HepG2 (cell line): ENCODE results near the gene CLPTM1L. TPM values are rescaled to one million over a fixed set of nuclear protein-coding genes. Genes with fewer than 3 reads are reported as not detected.

ENCODE experiments used
- ATAC-seq: fragments of 200-7000 bp; cut with Tn5 transposase; 3 replicates; pipeline ENCODE4 v1.9.1; 2020; ENCODE audit warnings: mild to moderate bottlenecking, moderate library complexity
- BruUV-seq: library from RNA; stranded (reverse); fragments of 400-500 nt; replicated peaks from 2 replicates; lab custom pipeline; 2021; lab: Mats Ljungman, UMichigan
- CTCF ChIA-PET: fragments of 300-600 bp; formaldehyde crosslinking; extraction: SDS; loops from one replicate; lab custom pipeline; 2021; ENCODE audit warnings: low total read pairs, inconsistent platforms, low intra/inter-chr PET ratio; lab: Yijun Ruan, JAX
- POLR2A ChIA-PET: fragments of 350-600 bp; sonication (Branson Sonifier 250); formaldehyde crosslinking; loops from one replicate; lab custom pipeline; 2020; ENCODE audit warnings: antibody characterized with exemption, inconsistent platforms; lab: Yijun Ruan, JAX
- DNase-seq: peaks from one replicate; pipeline ENCODE4 v3.0.0-alpha.2; 2015; ENCODE audit warnings: low spot score
- FAIRE-seq: peaks from 3 replicates; lab custom pipeline; 2011; peaks lifted over from hg19 to GRCh38; lab: Jason Lieb, UNC
- H2AFZ ChIP-seq: one replicate; pipeline ENCODE4 v1.6.1; 2011; ENCODE audit warnings: low read length, inconsistent platforms
- H3K27ac ChIP-seq: fragments of 300-600 bp; 3 replicates; pipeline ENCODE4 v1.8.0; 2011; ENCODE audit warnings: mixed run types, mild to moderate bottlenecking, mixed read lengths, low read length, inconsistent platforms; ENCODE audit not compliant: insufficient read depth; ENCODE audit errors: extremely low read length
- H3K27me3 ChIP-seq, 2 experiments: fragments of 200-600 bp in 1 of 2; 2 replicates in 1 of 2; 3 replicates in 1 of 2; pipeline versions ENCODE4 v1.6.0 to v1.8.0; 2011; ENCODE audit warnings: low read length in 2 of 2, mild to moderate bottlenecking in 2 of 2, moderate library complexity in 2 of 2, inconsistent platforms in 1 of 2; ENCODE audit not compliant: insufficient read depth in 2 of 2, control insufficient read depth in 1 of 2
- H3K36me3 ChIP-seq, 2 experiments: fragments of 200-600 bp in 1 of 2; replicated peaks in 1 of 2; 2 replicates in 1 of 2; 3 replicates in 1 of 2; pipeline versions ENCODE4 v1.5.1 to v1.8.0; 2011; ENCODE audit warnings: low read length in 2 of 2, inconsistent platforms in 1 of 2; ENCODE audit not compliant: insufficient read depth in 2 of 2, control insufficient read depth in 1 of 2
- H3K4me1 ChIP-seq: 2 replicates; pipeline ENCODE4 v1.5.1; 2012; ENCODE audit warnings: low read length, inconsistent platforms; ENCODE audit not compliant: insufficient read depth
- H3K4me2 ChIP-seq: 2 replicates; pipeline ENCODE4 v1.6.0; 2011; ENCODE audit warnings: low read depth, low read length, inconsistent platforms
- H3K4me3 ChIP-seq, 3 experiments: fragments of 200-600 bp in 1 of 3; sonication (generic), shearing (Covaris generic) in 1 of 3; replicated peaks in 1 of 3; 2 replicates each; pipeline ENCODE4 v1.5.1; 2011 to 2016; ENCODE audit warnings: low read length in 3 of 3, inconsistent platforms in 2 of 3, low read depth in 2 of 3, mild to moderate bottlenecking in 2 of 3, control low read depth in 1 of 3, mixed read lengths in 1 of 3; ENCODE audit not compliant: insufficient read depth in 1 of 3
- H3K79me2 ChIP-seq: one replicate; pipeline ENCODE4 v1.6.1; 2011; ENCODE audit warnings: low read length, inconsistent platforms; ENCODE audit not compliant: insufficient read depth
- H3K9ac ChIP-seq: 2 replicates; pipeline ENCODE4 v1.6.0; 2011; ENCODE audit warnings: mild to moderate bottlenecking, low read depth, low read length, inconsistent platforms; ENCODE audit not compliant: insufficient read depth
- H3K9me3 ChIP-seq: 2 replicates; pipeline ENCODE4 v1.5.1; 2012; ENCODE audit warnings: mild to moderate bottlenecking, low read length
- H4K20me1 ChIP-seq: 2 replicates; pipeline ENCODE4 v1.6.0; 2011; ENCODE audit warnings: inconsistent platforms, mild to moderate bottlenecking, low read length, moderate library complexity; ENCODE audit not compliant: insufficient read depth
- BRD4 ChIP-seq: sonication (generic); formaldehyde crosslinking; IDR thresholded peaks from 2 replicates; pipeline ENCODE4 v1.4.0; 2020; ENCODE audit warnings: missing genetic modification reagents
- EED ChIP-seq: sonication (generic); formaldehyde crosslinking; IDR thresholded peaks from 2 replicates; pipeline ENCODE4 v1.5.0; 2020; ENCODE audit warnings: mild to moderate bottlenecking, missing genetic modification reagents
- HNF4A ChIP-seq: sonication (generic); formaldehyde crosslinking; IDR thresholded peaks from 2 replicates; pipeline ENCODE4 v1.4.0; 2020; ENCODE audit warnings: missing genetic modification reagents
- NFAT5 ChIP-seq: sonication (generic); formaldehyde crosslinking; IDR thresholded peaks from 2 replicates; pipeline ENCODE4 v1.4.0; 2020; ENCODE audit warnings: missing genetic modification reagents
- NR2F1 ChIP-seq, 2 experiments: fragments of 450-650 bp in 1 of 2; formaldehyde crosslinking in 1 of 2; IDR thresholded peaks; 2 replicates each; pipeline versions ENCODE4 v1.5.0 to v1.6.1; 2016 to 2020; ENCODE audit warnings: mild to moderate bottlenecking in 1 of 2, missing compliant biosample characterization in 1 of 2, missing genetic modification reagents in 1 of 2, moderate library complexity in 1 of 2
- SIN3B ChIP-seq: fragments of 150-350 bp; IDR thresholded peaks from 2 replicates; pipeline ENCODE4 v1.6.1; 2014; ENCODE audit warnings: low read length
- SRF ChIP-seq: IDR thresholded peaks from 2 replicates; pipeline ENCODE4 v1.6.1; 2011; ENCODE audit warnings: mild to moderate bottlenecking, low read depth, low read length, moderate library complexity
- SRSF1 ChIP-seq: fragments of 200-400 bp; formaldehyde crosslinking; optimal IDR thresholded peaks from 2 replicates; pipeline ENCODE3; 2017; ENCODE audit warnings: mild to moderate bottlenecking, low read depth, low read length, moderate library complexity
- STAG1 ChIP-seq: sonication (generic); formaldehyde crosslinking; IDR thresholded peaks from 2 replicates; pipeline ENCODE4 v1.4.0; 2020; ENCODE audit warnings: missing genetic modification reagents
- TBP ChIP-seq: sonication (generic); formaldehyde crosslinking; IDR thresholded peaks from 2 replicates; pipeline ENCODE4 v1.5.0; 2020; ENCODE audit warnings: missing genetic modification reagents
- ZIK1 ChIP-seq: sonication (generic); formaldehyde crosslinking; IDR thresholded peaks from 2 replicates; pipeline ENCODE4 v1.5.0; 2020; ENCODE audit warnings: mild to moderate bottlenecking, low read depth, missing genetic modification reagents, borderline replicate concordance
- ZNF207 ChIP-seq: fragments of 450-650 bp; IDR thresholded peaks from 2 replicates; pipeline ENCODE4 v1.6.1; 2016; ENCODE audit warnings: antibody characterized with exemption, borderline replicate concordance
- ZNF580 ChIP-seq: IDR thresholded peaks from 2 replicates; pipeline ENCODE4 v1.6.1; 2016; ENCODE audit warnings: low read depth, borderline replicate concordance
- ZNF605 ChIP-seq: sonication (generic); formaldehyde crosslinking; IDR thresholded peaks from 2 replicates; pipeline ENCODE4 v1.8.0; 2022; ENCODE audit warnings: mild to moderate bottlenecking, missing genetic modification reagents
- ZNF619 ChIP-seq: sonication (generic); formaldehyde crosslinking; IDR thresholded peaks from 2 replicates; pipeline ENCODE4 v1.4.0; 2020; ENCODE audit warnings: mild to moderate bottlenecking, missing genetic modification reagents
- WGBS: methylation state at CpG from one replicate; pipeline ENCODE4 v1.1.6; 2017; ENCODE audit warnings: low lambda C conversion rate; 5-methylcytosine and 5-hydroxymethylcytosine counted together
- in situ Hi-C: cut with HindIII; loops from 2 replicates; pipeline ENCODE4 v1.10.0; 2017; ENCODE audit warnings: low pct_unique_long_range_greater_than_20kb; ENCODE audit not compliant: extremely low pct_ligation_motif_present
- intact Hi-C: fragments of 100-400 bp; cut with micrococcal nuclease; formaldehyde crosslinking; loops from one replicate; pipeline ENCODE4 v1.10.0; 2022; ENCODE audit not compliant: unreplicated experiment
- polyA plus RNA-seq, 8 experiments: library from polyadenylated mRNA; depleted of rRNA in 3 of 8; stranded (reverse) in 7 of 8; unstranded in 1 of 8; fragments of >200 nt; fragmentation: Illumina TruSeq in 4 of 8; extraction: Trizol in 4 of 8; gene quantifications; 2 replicates each; pipeline versions ENCODE4 v1.2.1 to v1.2.3, GENCODE V29; 2011 to 2016; ENCODE audit warnings: low read depth in 4 of 8, missing spikeins in 1 of 8, mixed read lengths in 1 of 8; ENCODE audit not compliant: insufficient read depth in 1 of 8
- total RNA-seq, 5 experiments: library from RNA; depleted of rRNA; stranded (reverse); fragments of >200 nt; fragmentation: Illumina TruSeq; extraction: Trizol; gene quantifications; 2 replicates each; pipeline ENCODE4 v1.2.3, GENCODE V29; 2016; ENCODE audit warnings: low read depth in 1 of 5

The CLPTM1L gene
- total and polyA plus RNA-seq, 2 of the 13 experiments (the other 11 are each of a cell fraction or from before 2014, with no cell fraction given), result 80.3 to 124 TPM

DNA sequence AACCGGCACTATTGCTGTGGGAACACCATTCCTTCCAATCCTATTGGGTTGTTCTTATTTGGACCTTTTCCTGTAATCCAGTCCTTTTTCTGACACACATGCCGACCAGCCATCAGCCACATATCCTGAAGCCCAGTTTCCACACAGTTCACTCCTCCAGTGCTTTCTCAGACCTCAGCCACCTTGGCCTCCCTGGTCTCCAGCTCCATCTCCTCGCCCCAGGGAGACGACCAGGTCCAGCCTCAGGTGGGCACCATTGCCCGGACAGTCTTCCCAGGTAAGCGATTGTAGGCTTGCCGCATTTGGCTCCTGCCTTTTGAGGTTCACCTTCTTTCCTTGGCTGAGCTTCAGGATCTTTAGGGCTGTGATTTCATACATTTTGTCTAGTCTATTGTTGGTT lies 34.8 kb downstream of the CLPTM1L start:
- no peak for TF ChIP-seq ZNF605
- no peak for TF ChIP-seq ZIK1 (CRISPR knock-in tag)
- no peak for TF ChIP-seq ZNF619 (CRISPR knock-in tag)
- TF ChIP-seq ZNF580 (CRISPR knock-in tag), result no peak
- TF ChIP-seq EED (CRISPR knock-in tag), result no peak
- TF ChIP-seq SIN3B, result no peak
- no peak for TF ChIP-seq ZNF207
- no peak for TF ChIP-seq SRSF1
- no peak for TF ChIP-seq NR2F1 (CRISPR knock-in tag; IDR thresholded peaks at IDR 0.05)
- TF ChIP-seq NFAT5 (CRISPR knock-in tag), result no peak
- no peak for TF ChIP-seq STAG1 (CRISPR knock-in tag)
- no peak for TF ChIP-seq SRF
- TF ChIP-seq TBP (CRISPR knock-in tag), result no peak
- no peak for TF ChIP-seq HNF4A (CRISPR knock-in tag)
- TF ChIP-seq BRD4 (CRISPR knock-in tag), result no peak
- 46% methylated on average over 7 of the region's 7 CpGs for WGBS
- in situ Hi-C loops, result no loop called here
- intact Hi-C loops, result no loop called here
- Histone ChIP-seq H4K20me1 (no peaks in the 10 kb centered on the region), H2AFZ (no peak overlapping the region), H3K4me1 (peaks cover 3% of the 10 kb centered on the region), H3K27ac (no peak overlapping the region), H3K79me2 (no peaks in the 10 kb centered on the region), H3K4me3 (no peak overlapping the region), H3K9me3 (no peaks in the 10 kb centered on the region), H3K9ac (no peak overlapping the region), H3K4me2 (no peak overlapping the region), H3K27me3 (peaks cover 6 to 35% of the 10 kb centered on the region in 2 experiments; a peak in 4 of 5 replicates), H3K36me3 (no peaks in the 10 kb centered on the region)
- CTCF ChIA-PET, result no interaction called here
- ATAC-seq (no peak), DNase-seq (no peak), FAIRE-seq (no peak)
- POLR2A ChIA-PET, result no interaction called here
- no TSS peak for BruUV-seq
